ENCODE data around the gene RAB33B. TPM values are rescaled to one million over a fixed set of nuclear protein-coding genes. Genes with fewer than 3 reads are reported as not detected.
"Not testable (repeated sequence)": the region's sequence is repeated elsewhere in the genome, so short reads cannot be mapped to it uniquely, and the experiment has no call there.

RAB33B gene
- total and polyA plus RNA-seq, 7 donors: 3.4 to 15.6 (median 13.6) TPM

GRCh38 chr4:139443661-139444060 lies 10.3 kb upstream of the RAB33B start:
- Histone ChIP-seq H3K9me3 (peaks cover 0 to 5% (median 0%) of the 10 kb centered on the region in 4 donors), H3K4me3 (no peak overlapping the region), H3K27ac (no peak overlapping the region), H3K27me3 (no peaks in the 10 kb centered on the region), H3K4me1 (no peaks in the 10 kb centered on the region), H3K36me3 (no peaks in the 10 kb centered on the region)
- 95 to 96% methylated on average over 7 of the region's 7 CpGs for WGBS, 2 donors
- intact Hi-C loops (cut with DNase I): no loop called here
- TF ChIP-seq EP300 (IDR thresholded peaks at IDR 0.05) (no peak), POLR2AphosphoS5 (IDR thresholded peaks at IDR 0.05) (no peak), CTCF (IDR thresholded peaks at IDR 0.05) (no peak), POLR2A (IDR thresholded peaks at IDR 0.05) (no peak)
- no peak for DNase-seq

- H3K27ac ChIP-seq; DNase-seq; intact Hi-C loops (cut with DNase I); H3K4me1 ChIP-seq; H3K9me3 ChIP-seq; H3K27me3 ChIP-seq; H3K36me3 ChIP-seq; H3K4me3 ChIP-seq: not testable (repeated sequence)
- WGBS, 2 donors: 61 to 64% methylated on average over 3 of the region's 3 CpGs
These were observed 9.0 kb upstream of the RAB33B start for GRCh38 chr4:139444881-139445280.

- H3K27ac ChIP-seq; H3K9me3 ChIP-seq; H3K36me3 ChIP-seq; H3K4me1 ChIP-seq; intact Hi-C loops (cut with DNase I); DNase-seq; H3K4me3 ChIP-seq; H3K27me3 ChIP-seq: not testable (repeated sequence)
- WGBS, 2 donors: 92 to 93% methylated on average over 4 of the region's 4 CpGs
These were observed 6.8 kb upstream of the RAB33B start for GRCh38 chr4:139447078-139447477.

GRCh38 chr4:139450586-139450985 lies 3.3 kb upstream of the RAB33B start:
- Histone ChIP-seq H3K27me3 (no peaks in the 10 kb centered on the region), H3K4me1 (peaks cover 0 to 22% (median 18%) of the 10 kb centered on the region in 4 donors), H3K27ac (no peak overlapping the region), H3K9me3 (no peaks in the 10 kb centered on the region), H3K4me3 (no peak overlapping the region), H3K36me3 (no peaks in the 10 kb centered on the region)
- no peak for DNase-seq
- 93 to 94% methylated on average over 2 of the region's 2 CpGs for WGBS, 2 donors
- intact Hi-C loops (cut with DNase I): loop anchor here (5.0 to 10.0 kb wide), 4 partner anchors 33 to 416 kb away; partner anchors contain the start of genes ELF2, NAA15 and NDUFC1
- TF ChIP-seq POLR2AphosphoS5 (IDR thresholded peaks at IDR 0.05) (no peak), EP300 (IDR thresholded peaks at IDR 0.05) (no peak), CTCF (IDR thresholded peaks at IDR 0.05) (no peak), POLR2A (IDR thresholded peaks at IDR 0.05) (no peak)

GRCh38 chr4:139451997-139452396 lies 1.9 kb upstream of the RAB33B start:
- intact Hi-C loops (cut with DNase I): loop anchor here (5.0 to 10.0 kb wide), 4 partner anchors 35 to 417 kb away; partner anchors contain the start of genes ELF2, NAA15 and NDUFC1

More at GRCh38 chr4:139451997-139452396, 1.9 kb upstream of the RAB33B start:
- Histone ChIP-seq H3K4me1 (peaks cover 0 to 36% (median 31%) of the 10 kb centered on the region in 4 donors), H3K27ac (no peak overlapping the region), H3K36me3 (no peaks in the 10 kb centered on the region), H3K4me3 (no peak overlapping the region), H3K9me3 (no peaks in the 10 kb centered on the region), H3K27me3 (no peaks in the 10 kb centered on the region)
- DNase-seq: no peak
- no peak for TF ChIP-seq CTCF (IDR thresholded peaks at IDR 0.05)
- WGBS, 2 donors: 23 to 72% methylated on average over 1 of the region's 1 CpG
